Right kidney (tissue), 9 donors: Measurements from ENCODE around the gene TMEM11.

Experiments
- DNase-seq: peaks from one replicate; pipeline ENCODE4 v3.0.0-alpha.2; 2016
- long read RNA-seq, 8 donors: transcript quantifications; one replicate each; lab custom pipeline, GENCODE V29; 2026

Gene TMEM11, protein sequence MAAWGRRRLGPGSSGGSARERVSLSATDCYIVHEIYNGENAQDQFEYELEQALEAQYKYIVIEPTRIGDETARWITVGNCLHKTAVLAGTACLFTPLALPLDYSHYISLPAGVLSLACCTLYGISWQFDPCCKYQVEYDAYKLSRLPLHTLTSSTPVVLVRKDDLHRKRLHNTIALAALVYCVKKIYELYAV
- long read RNA-seq, donor 1, transcript TMEM11-201 (2 exons, 2,095 nt): major isoform, 42 of 50 reads
- long read RNA-seq, donor 1, transcript TMEM11-202 (3 exons, 1,246 nt): minor isoform, 8 of 50 reads
- long read RNA-seq, donor 1, partial matches to known transcripts: 0 of 50 reads
- long read RNA-seq, donor 1, other reads (novel, unspliced or antisense): 0 of 50 reads
- long read RNA-seq, donor 2, transcript TMEM11-201 (2 exons, 2,095 nt): major isoform, 24 of 26 reads
- long read RNA-seq, donor 2, partial matches to known transcripts: 0 of 26 reads
- long read RNA-seq, donor 2, other reads (novel, unspliced or antisense): 0 of 26 reads
- long read RNA-seq, donor 3, transcript TMEM11-201 (2 exons, 2,095 nt): major isoform, 13 of 15 reads
- long read RNA-seq, donor 3, partial matches to known transcripts: 0 of 15 reads
- long read RNA-seq, donor 3, other reads (novel, unspliced or antisense): 0 of 15 reads
- long read RNA-seq, donor 4, transcript TMEM11-201 (2 exons, 2,095 nt): major isoform, 23 of 25 reads
- long read RNA-seq, donor 4, partial matches to known transcripts: 0 of 25 reads
- long read RNA-seq, donor 4, other reads (novel, unspliced or antisense): 0 of 25 reads
- long read RNA-seq, donor 5, transcript TMEM11-201 (2 exons, 2,095 nt): major isoform, 39 of 49 reads
- long read RNA-seq, donor 5, transcript TMEM11-202 (3 exons, 1,246 nt): minor isoform, 10 of 49 reads
- long read RNA-seq, donor 5, partial matches to known transcripts: 0 of 49 reads
- long read RNA-seq, donor 5, other reads (novel, unspliced or antisense): 0 of 49 reads
- long read RNA-seq, donor 6, transcript TMEM11-201 (2 exons, 2,095 nt): major isoform, 19 of 25 reads
- long read RNA-seq, donor 6, transcript TMEM11-202 (3 exons, 1,246 nt): minor isoform, 6 of 25 reads
- long read RNA-seq, donor 6, partial matches to known transcripts: 0 of 25 reads
- long read RNA-seq, donor 6, other reads (novel, unspliced or antisense): 0 of 25 reads
- long read RNA-seq, donor 7: 0 reads
- long read RNA-seq, donor 8, transcript TMEM11-201 (2 exons, 2,095 nt): major isoform, 37 of 56 reads
- long read RNA-seq, donor 8, transcript TMEM11-202 (3 exons, 1,246 nt): minor isoform, 7 of 56 reads
- long read RNA-seq, donor 8, partial matches to known transcripts: 12 of 56 reads
- long read RNA-seq, donor 8, other reads (novel, unspliced or antisense): 0 of 56 reads

DNA sequence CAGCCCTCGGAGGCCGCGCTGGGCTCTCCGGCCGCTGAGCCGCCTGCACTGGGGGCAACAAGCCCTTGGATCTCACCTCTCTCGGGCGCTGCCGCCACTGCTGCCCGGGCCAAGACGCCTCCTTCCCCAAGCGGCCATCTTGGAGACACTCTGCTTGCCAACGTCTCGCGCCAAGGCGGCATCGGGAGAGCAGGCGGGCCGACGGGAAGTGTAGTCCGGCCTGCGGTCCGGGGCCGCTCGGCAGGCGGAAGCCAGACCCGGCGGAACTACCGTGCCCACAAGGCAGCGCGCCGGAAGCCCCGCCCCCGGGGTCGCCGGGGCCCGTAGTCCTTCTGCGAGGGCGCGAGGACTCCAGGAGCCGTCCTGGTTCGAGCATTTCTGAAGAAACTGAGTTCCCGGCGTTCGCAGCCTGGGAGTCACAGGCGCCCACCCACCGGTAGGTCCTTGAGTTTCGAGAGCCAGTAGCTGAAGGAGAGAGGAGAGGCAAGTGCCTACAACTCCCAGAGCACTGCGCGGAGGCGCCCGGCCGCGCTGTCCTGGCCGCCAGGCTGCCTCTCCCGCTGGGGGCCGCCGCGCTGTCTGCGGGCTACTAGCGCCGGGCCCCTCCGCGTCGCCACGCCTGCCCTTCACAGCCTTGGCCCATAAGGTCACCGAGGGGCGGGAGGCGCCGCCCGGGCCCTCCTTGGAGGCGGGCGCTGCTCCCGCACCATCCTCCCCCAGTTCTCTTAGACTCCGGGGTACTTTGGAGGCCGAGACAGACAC, at the start of gene TMEM11:
Gene TMEM11, minus strand, starts transcription at position 147 of the 762 bp plus-strand sequence. Its CDS starts 9 bp downstream, at position 138.
- DNase-seq: peak; percentile 100

DNA sequence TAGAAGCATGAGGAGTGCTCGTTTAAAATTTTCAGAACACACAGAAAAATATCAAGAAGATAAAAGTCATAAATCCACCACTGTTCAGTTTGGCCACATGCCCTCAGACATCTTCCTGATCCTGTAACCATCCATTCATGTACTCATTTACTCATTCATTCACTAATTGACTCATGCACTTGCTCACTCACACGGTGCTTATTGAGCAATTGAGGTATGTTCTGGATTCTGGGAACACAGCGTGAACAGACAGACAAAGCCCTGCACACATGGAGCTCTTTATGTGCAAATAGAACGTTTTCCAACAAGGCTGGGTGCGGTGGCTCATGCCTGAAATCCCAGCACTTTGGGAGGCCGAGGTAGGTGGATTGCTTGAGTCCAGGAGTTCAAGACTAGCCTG, 49.4 kb upstream of the TMEM11 start:
- DNase-seq: no peak

DNA sequence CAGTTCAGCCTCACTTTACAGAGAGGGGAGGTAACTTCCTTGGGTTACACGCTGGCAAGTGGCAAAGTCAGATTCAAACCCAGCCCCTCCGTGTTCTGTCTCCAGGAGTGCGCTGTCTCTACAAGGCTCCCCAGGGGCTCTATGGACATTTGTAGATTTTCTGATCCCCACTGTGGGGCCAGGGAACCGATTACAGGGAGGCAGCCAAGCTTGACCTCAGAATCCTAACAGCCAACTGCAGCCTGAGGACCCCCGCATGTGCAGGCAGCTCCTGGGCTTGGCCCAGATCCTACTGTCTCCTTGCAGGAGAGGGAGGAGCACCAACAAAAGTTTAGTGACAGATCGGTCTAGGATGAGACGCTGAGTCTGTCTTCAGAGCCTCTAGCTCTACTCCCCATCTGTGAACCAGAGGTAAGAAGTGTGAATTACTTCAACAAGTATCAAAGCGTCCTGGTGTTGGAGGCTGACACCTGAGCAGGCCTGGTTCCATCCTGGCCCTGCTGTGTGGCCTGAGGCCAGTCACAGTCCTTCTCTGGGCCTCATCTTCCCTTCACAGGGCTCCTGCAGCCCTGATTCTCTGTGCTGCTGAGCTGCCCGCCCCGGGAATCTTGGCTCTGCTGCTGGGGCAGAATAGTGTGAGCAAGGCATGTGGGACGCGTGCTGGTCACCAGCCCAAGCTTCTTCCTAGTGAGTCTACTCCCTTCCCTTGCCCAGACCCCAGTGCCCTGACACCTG, 48.5 kb upstream of the TMEM11 start:
- no peak for DNase-seq

DNA sequence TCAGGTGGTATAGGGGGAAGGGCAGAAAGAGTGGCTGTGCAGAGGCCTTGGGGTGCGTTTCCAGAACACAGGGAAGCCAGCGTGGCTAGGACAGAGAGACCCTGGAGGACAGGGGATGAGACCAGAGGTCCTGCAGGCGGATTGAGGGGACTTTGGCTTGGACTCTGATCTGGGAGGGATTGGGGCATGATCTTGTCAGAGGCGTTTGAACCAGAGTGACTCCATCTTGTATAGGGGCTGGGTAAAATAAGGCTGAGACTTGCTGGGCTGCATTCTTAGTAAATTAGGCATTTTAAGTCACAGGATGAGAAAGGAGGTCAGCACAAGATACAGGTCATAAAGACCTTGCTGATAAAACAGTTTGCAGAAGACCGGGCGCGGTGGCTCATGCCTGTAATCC, 44.6 kb upstream of the TMEM11 start:
- DNase-seq: no peak

DNA sequence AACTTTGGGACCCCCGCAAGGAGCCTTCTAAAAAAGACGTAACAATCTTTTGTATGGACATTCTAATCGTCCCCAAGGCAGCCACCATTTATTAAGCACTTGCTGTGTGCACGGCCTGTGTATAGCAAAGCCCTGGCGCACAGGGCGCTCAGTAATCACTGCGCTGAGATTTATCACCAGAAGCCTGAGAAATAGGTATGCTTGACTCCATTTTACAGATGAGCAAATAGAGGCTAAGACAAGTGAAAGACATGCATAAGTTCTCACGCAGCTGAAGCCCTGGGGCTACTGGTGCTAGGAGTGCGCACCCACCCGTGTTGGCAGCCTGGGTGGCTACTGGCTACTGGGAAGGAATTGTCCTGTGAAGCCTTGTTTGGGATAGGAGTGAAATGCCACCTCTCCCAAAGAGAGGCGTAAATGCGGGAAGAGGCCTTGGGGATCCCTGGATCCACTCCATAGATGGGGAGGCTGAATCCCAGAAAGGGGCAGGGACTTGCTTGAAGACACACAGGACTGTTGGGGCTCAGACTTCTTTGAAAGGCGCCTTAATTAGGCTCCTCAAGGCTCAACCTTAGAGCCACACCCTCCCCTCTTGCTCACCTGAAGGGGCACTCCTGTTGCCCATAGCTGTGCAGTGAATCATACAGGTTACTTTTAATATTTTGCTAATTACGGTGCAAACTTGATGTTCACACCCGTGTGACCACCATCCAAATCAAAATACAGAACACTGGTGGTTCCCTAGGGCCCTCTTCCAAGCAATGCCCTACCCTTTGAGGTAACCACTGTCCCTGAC, 39.9 kb upstream of the TMEM11 start:
- DNase-seq: no peak

DNA sequence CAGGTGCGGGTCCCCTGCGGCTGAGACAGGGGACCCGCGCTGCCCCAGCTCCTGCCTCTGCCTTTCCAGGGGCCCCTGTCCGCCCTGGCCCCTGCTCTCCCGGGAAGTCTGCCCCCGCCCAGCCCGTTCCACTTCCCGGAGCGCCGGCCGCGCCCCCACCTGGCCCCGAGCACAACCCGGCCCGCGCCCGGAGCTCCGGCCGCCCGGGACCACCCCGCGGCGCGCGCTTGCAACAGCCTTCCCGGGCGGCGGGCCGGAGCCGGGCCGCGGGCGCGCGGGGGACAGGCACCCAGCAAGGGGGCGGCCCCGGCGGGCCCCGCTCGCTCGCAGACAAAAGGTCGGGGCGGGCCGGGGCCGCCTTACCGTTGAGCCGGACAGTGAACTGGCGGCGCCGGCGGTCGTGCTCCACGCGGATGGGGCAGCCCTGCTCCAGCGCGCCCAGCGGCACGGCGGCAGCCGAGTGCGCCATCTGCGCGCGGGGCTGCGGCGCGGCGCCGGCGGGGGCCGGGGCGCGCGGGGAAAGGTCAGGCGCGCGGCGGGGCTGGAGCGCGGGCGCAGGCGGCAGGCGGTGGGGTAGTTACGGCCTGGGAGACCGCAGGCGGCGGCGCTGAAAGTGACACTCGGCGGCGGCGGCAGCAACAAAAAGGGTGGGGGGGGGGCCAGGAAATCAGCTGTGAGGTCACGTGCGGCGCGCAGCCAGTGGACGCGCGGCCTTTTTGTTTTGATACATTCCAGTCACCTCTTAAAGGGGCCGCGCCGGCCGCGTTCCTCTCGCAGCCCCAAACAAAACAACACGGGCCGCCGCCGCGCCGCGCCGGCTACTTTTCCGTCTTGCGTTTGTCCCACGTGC, 39.1 kb upstream of the TMEM11 start, which contains the start of gene NATD1:
Gene NATD1, minus strand, starts transcription at position 615 of the 850 bp plus-strand sequence. Its CDS starts 146 bp downstream, at position 469.
- DNase-seq: peak; percentile 74

DNA sequence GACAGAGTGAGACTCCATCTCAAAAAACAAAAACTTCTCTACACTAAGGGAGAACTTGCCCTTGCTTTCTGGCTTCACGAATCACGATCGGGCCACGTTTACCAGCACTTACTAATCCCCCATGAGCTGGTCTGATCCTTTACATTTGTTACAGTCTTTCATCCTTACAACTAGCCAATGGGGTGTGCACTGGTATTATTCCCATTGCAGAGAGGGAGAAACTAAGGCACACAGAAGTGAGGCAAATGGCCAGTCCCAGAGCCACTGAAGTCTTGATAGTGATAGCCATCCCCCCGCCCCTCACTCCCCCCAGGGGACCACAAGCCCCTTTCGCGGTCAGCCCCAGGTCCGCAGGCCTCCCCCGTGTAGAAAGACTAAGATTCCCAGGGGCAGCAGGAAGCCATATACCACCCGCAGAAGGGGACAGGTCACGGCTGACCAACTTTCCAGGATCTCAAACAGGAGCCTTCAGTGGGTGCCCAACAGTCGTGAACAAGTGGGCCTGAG, 38.4 kb upstream of the TMEM11 start:
- DNase-seq: no peak

DNA sequence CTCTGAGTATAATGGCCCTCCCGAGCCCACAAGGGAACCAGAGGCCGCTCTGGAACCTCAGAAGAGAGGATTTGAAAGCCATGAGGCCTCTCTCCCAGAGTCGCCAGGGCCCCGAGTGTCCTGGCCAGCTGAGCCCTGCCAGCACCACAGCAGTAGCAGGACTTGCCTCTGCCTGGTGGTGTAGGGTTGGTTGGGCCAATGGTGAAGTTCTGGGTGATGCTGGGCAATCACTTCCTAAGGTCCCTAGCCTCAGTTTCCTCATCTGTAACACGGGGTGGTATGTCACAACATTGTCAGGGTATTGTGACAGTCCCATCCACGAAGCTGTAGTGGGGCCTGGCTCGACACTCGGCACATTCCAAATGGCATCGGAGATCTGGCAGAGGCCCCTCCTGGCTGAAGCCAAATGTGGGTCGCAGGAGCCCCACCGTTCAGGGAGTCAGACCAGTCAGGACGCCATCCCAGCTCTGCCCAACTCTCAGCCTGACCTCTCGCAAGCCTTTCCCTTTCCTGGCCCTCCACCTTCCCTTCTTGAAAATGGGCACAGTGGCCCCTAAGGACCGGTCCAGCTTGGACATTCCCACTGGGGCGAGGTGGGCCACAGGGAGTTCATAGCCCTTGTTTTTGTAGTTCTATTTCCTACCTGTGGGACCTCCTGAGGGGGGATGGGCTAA, 37.5 kb upstream of the TMEM11 start:
- no peak for DNase-seq

DNA sequence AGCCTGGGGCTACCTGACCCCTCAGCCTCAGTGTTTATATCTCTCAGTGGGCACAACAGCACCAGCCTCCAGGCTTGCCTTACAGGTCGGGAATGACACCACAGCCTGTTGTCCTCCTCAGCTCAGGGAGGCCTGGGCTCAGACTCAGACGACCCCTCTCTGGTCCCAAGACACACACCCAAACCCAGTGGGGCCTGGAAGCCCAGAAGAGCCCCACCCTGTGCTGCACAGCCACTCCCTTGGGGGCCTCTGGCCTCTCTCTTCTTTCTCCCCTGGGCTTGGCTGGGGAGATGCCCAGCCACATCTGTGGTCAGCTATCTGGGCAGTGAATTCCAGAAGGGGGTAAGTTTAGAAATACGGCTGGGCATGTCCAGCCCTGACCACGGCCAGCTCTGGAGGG, 36.9 kb upstream of the TMEM11 start:
- DNase-seq: no peak

DNA sequence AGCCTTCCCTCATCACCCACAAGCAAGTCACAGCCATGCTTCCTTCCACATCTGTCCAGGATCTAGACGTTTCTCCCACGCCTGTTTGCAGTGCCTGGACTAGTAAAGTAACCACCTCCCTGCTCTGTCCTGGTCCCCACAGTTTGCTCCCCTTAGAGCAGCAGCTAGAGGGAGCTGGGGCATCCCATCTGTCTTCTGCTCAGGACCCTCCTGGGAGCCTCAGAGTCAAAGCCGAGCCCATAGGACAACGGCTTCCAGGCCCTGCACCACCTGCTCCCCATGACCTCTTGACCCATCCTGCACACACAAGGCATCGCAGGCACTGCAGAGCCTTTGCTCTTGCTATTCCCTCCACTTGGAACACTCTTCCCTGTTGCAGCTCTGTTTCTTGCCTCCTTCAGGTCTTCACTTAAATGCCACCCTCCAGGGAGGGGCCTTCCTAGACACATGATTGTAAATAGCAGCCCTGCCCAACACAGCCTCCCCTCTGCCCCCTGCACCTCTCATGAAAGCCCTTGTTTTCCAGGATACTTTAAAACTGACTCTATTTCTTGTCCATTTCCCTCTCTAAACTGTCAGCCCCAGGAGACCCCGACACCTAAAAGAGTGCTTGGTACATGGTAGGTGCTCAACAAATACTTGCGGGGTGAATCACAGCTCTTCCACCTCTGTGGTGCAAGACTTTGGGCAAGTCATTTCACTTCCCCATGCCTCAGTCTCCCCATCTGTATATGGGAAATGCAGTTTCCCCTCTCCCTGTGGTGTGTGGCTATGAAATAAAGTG, 36.2 kb upstream of the TMEM11 start:
- DNase-seq: no peak

DNA sequence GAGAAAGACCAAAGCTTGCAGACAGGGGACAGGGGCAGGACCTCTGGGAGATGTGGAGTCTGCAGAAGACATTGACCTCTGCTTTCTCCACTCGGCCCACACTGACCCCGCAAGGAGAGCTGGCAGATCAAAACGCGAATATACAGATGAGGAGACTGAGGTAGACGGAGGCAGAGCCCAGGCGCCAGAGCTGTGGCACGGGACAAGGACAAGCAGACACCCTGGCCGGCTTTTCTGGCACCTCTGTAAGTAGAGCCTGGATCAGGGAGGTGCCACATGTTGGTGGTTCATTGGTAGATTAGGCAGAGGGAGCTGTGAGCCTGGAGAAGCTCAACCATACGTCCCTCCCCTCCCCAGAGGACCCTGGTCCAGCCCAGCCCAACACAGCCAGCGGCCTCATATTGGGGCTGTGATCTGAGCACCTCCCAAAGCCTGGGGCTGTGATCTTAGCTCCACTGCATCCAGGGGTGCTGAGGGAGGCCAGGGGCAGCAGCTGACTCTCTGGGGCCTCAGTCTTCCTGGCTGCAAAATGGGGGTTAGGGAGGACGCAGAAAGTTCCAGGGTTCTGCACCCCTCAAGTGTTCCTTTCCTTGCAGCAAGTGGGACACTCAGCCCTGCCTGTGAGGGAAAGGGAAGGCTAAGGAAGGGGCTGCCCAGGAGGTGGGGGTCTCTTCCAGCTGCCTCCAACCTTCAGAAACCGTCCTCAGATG, 35.3 kb upstream of the TMEM11 start:
- DNase-seq: no peak

DNA sequence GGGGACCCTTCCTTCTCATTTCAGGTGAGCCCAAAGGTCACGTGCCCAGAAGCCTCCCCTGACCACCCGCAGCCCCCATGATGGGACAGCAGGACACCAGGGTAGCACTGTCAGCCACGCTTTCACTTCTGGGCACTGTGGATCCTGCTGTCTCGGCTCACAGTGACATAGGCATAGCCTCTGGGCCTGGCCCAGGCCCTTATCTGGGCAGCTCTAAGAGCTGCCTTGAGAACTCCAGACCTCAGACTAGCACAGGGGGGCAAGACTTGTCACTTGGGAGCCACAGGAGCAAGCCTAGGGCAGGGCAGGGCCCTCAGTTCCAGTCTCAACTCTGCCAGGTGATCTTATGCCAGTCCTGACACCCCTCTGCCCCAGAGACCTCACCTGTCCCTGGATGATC, 34.5 kb upstream of the TMEM11 start:
- no peak for DNase-seq

DNA sequence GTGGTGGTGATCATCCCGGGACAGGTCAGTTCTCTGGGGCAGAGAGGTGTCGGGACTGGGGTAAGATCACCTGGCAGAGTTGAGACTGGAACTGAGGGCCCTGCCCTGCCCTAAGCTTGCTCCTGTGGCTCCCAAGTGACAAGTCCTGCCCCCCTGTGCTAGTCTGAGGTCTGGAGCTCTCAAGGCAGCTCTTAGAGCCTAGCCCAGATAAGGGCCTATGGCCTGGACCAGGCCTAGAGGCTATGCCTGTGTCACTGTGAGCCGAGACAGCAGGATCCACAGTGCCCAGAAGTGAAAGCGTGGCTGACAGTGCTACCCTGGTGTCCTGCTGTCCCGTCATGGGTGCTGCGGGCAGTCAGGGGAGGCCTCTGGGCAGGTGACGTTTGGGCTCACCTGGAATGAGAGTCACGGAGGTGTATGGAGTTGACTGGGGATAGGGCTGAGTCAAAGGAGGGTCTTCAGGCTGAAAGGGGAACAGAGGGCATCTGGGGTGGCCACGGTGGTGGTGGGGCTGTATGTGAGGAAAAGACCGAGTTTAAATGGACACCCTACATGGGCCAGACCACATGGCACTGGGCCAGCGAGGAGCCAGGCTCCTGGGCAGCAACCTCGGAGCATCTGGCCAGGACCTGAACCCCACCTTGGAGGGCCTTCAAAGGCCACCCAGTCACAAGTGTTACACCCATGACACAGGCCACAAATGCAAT, 33.7 kb upstream of the TMEM11 start:
- no peak for DNase-seq

DNA sequence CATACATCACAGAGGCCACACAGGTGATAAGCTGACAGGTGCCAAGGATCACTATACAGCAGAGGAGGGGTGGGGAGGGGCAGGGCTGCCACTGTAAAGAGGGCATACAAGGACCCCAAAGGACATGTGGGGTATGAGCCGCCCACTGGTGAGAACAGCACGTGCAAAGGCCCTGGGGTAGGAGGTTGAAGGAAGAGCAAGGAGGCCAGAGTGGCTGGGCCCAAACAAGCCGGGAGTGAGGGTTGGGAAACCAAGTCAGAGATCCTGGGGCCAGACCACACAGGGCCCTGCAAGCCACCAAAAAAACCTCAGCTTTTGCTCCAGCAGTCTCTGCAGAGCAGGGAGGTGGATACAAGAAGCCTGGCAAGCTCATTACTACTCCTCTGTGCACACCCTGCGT, 32.7 kb upstream of the TMEM11 start:
- DNase-seq: no peak

DNA sequence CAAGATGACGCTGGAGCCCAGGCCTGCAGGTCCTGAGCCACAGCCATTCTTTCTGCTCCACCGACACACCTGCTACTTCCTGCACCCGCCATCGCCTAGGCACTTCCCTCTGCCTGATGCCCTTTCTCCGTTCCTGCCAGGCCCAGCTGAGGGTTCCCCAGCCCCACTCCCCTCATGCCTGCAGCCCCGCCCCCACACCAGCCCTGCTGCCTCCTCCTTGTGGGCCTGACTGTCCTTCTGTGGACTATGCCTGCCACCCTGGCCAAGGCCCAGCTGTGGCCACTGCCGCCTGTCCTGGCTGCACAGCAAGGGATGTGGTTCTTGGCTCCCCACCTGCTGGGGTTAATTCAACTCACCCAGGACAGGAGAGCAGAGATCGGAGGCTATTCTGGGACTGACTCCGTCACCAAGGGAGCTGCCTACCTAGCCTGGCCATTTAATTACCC, 31.7 kb upstream of the TMEM11 start:
- no peak for DNase-seq
